Uterus (tissue), 4 donors: Measurements from ENCODE around the gene SCAMP5. TPM values are rescaled to one million over a fixed set of nuclear protein-coding genes. Genes with fewer than 3 reads are reported as not detected.
A peak's percentile ranks its signal among the peaks of the same experiment; 100 is the strongest.

ENCODE experiments used
- DNase-seq, 2 donors: peaks; one replicate each; pipeline ENCODE4 v3.0.0-alpha.2; 2019 to 2020
- H3K27ac ChIP-seq, 2 donors: fragments of 200-600 bp; sonication (generic); 1 replicate in 1 of 2; 2 replicates in 1 of 2; pipeline ENCODE4 v1.5.1; 2016 to 2018
- H3K27me3 ChIP-seq, 2 donors: fragments of 200-600 bp; sonication (generic); one replicate each; pipeline ENCODE4 v1.5.1; 2018 to 2019; ENCODE audit warnings: control low read depth in 1 of 2
- H3K36me3 ChIP-seq, 2 donors: fragments of 200-600 bp; sonication (generic); one replicate each; pipeline ENCODE4 v1.5.1; 2019; ENCODE audit warnings: control low read depth in 1 of 2
- H3K4me1 ChIP-seq, 2 donors: fragments of 200-600 bp; sonication (generic); one replicate each; pipeline ENCODE4 v1.5.1; 2018 to 2019; ENCODE audit warnings: control low read depth in 1 of 2
- H3K4me3 ChIP-seq, 2 donors: fragments of 200-600 bp; sonication (generic); 1 replicate in 1 of 2; 2 replicates in 1 of 2; pipeline ENCODE4 v1.5.1; 2018 to 2019; ENCODE audit warnings: mild to moderate bottlenecking in 1 of 2
- H3K9me3 ChIP-seq, 2 donors: fragments of 200-600 bp; sonication (generic); one replicate each; pipeline ENCODE4 v1.5.1; 2019; ENCODE audit warnings: control low read depth in 1 of 2
- POLR2A ChIP-seq, 2 donors: fragments of 450-650 bp; IDR thresholded peaks; one replicate each; pipeline ENCODE4 v1.6.1; 2016; ENCODE audit warnings: antibody characterized with exemption in 2 of 2, mild to moderate bottlenecking in 1 of 2, moderate library complexity in 1 of 2
- intact Hi-C: fragments of 100-400 bp; cut with DNase I; formaldehyde crosslinking; loops from one replicate; pipeline ENCODE4 v1.15.1; 2023; ENCODE audit warnings: low total_unique reads
- total RNA-seq, 4 donors: library from RNA; depleted of rRNA in 3 of 4; stranded (reverse); fragments of >200 nt in 3 of 4; gene quantifications; one replicate each; pipeline versions ENCODE4 v1.1.0 to v1.2.4, GENCODE V29; 2014 to 2023
- TF ChIP-seq, protein P1 (sequence below), 4 experiments: fragments of 200-600 bp in 2 of 4; fragments of 450-650 bp in 2 of 4; sonication (generic) in 2 of 4; IDR thresholded peaks; one replicate each; pipeline ENCODE4 v1.5.1; 2016 to 2019; ENCODE audit warnings: antibody characterized with exemption in 4 of 4, mild to moderate bottlenecking in 2 of 4, moderate library complexity in 1 of 4
- donor health status: DM: yes; HTN: yes; CAD: no.

The SCAMP5 gene
- total RNA-seq, 4 donors from 2014 or later, result 0.29 to 6.6 (median 1.9) TPM

DNA sequence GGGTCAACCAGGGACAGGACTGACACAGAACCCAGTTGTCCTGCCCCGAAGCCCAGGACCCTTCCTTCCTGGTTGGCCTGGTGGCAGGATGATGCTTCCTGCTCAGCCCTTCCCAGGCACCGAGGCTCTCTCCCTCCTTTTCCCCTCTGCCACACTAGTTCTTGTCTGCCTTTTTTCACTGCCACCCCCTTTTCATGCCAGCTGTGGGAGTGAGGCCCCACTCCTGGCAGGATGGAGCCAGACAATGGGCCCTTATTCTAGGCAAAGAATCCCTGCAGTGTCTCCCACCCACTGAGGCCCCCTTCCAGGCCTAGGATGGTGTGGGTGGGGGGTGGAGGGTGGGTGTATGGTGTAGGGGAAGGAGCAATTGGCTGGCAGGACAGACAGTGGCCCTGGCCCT is 1.1 kb upstream of the SCAMP5 start:
- intact Hi-C loops, result no loop called here
- Histone ChIP-seq H3K4me3 (no peak overlapping the region), H3K36me3 (no peaks in the 10 kb centered on the region), H3K4me1 (peaks cover 0 to 7% of the 10 kb centered on the region in 2 donors), H3K27ac (no peak overlapping the region), H3K9me3 (no peaks in the 10 kb centered on the region), H3K27me3 (no peaks in the 10 kb centered on the region)
- no peak for DNase-seq
- no peak for TF ChIP-seq POLR2A (IDR thresholded peaks at IDR 0.05)
- TF ChIP-seq, protein P1, sequence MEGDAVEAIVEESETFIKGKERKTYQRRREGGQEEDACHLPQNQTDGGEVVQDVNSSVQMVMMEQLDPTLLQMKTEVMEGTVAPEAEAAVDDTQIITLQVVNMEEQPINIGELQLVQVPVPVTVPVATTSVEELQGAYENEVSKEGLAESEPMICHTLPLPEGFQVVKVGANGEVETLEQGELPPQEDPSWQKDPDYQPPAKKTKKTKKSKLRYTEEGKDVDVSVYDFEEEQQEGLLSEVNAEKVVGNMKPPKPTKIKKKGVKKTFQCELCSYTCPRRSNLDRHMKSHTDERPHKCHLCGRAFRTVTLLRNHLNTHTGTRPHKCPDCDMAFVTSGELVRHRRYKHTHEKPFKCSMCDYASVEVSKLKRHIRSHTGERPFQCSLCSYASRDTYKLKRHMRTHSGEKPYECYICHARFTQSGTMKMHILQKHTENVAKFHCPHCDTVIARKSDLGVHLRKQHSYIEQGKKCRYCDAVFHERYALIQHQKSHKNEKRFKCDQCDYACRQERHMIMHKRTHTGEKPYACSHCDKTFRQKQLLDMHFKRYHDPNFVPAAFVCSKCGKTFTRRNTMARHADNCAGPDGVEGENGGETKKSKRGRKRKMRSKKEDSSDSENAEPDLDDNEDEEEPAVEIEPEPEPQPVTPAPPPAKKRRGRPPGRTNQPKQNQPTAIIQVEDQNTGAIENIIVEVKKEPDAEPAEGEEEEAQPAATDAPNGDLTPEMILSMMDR (IDR thresholded peaks at IDR 0.05), result no peak

GRCh38 chr15:74994685-74995084 is 678 bp upstream of the SCAMP5 start:
- no peak overlapping the region for H3K27ac ChIP-seq
- no peaks in the 10 kb centered on the region for H3K9me3 ChIP-seq
- H3K4me1 ChIP-seq, result peaks cover 0 to 7% of the 10 kb centered on the region in 2 donors
- no peaks in the 10 kb centered on the region for H3K36me3 ChIP-seq
- no peak overlapping the region for H3K4me3 ChIP-seq
- H3K27me3 ChIP-seq, result no peaks in the 10 kb centered on the region
- intact Hi-C loops, result no loop called here
- no peak for TF ChIP-seq POLR2A (IDR thresholded peaks at IDR 0.05)
- TF ChIP-seq, protein P1 (IDR thresholded peaks at IDR 0.05), result no peak
- no peak for DNase-seq

DNA sequence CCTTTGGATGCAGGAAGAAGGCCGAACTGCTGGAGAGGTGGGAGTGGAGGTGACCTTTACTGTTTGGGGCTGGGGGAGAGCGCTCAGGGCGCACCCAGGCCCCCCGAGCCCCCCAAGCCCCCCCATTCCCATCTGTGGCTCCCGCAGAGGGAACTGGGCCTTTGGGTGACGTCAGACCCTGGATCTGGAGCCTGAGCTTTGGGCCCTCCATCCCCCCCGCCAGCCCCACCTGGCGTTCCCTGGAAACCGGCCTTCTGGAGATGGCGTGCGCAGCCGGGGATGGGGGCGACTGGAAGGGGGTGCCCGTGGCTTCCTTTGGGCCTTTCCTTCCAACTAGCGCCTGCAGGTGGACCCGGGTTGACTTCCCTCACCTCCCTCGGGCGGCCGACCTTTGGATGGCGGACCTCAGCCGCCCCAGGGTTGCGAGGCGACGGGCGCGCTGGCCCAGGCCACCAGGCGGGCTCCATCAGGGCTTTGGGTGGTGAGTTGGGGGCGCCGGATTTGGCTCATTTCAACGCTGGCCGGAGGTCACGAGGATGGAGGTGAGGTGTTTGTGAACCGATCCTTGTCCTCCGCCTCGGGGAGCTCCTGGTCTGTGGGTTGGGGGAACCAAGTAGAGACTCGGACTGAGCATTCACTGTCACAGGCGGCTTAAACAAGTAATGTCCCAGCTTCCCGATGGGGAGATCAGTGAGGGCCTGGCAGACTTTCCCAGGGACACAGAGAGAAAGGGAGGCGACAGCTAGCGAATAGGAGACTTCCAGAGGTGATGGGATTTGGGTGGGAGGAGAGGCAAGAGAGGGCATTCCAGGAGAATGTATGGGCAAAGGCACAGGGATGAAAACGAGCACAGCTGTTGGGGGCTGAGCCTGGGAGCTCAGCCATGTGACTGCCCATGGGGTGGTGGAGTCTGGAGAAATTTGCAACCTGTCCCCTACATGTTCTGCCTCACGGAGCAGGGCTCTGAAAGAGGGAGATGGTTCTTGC is 709 bp downstream of the SCAMP5 start:
- Histone ChIP-seq H3K4me1 (peaks cover 0 to 7% of the 10 kb centered on the region in 2 donors), H3K27ac (no peak overlapping the region), H3K27me3 (no peaks in the 10 kb centered on the region), H3K9me3 (no peaks in the 10 kb centered on the region), H3K36me3 (no peaks in the 10 kb centered on the region), H3K4me3 (peak overlapping the region; percentile 45 to 55)
- TF ChIP-seq, protein P1 (IDR thresholded peaks at IDR 0.05), result no peak
- TF ChIP-seq POLR2A (IDR thresholded peaks at IDR 0.05), result no peak
- no peak for DNase-seq
- intact Hi-C loops, result no loop called here

GRCh38 chr15:74997141-74997540 is 1.8 kb downstream of the SCAMP5 start:
- Histone ChIP-seq H3K27me3 (no peaks in the 10 kb centered on the region), H3K27ac (no peak overlapping the region), H3K36me3 (no peaks in the 10 kb centered on the region), H3K4me1 (peaks cover 0 to 7% of the 10 kb centered on the region in 2 donors), H3K4me3 (no peak overlapping the region), H3K9me3 (no peaks in the 10 kb centered on the region)
- TF ChIP-seq, protein P1 (IDR thresholded peaks at IDR 0.05), result no peak
- no peak for TF ChIP-seq POLR2A (IDR thresholded peaks at IDR 0.05)
- intact Hi-C loops, result no loop called here
- DNase-seq, result no peak

GRCh38 chr15:74997543-74997942 is 2.2 kb downstream of the SCAMP5 start:
- no peaks in the 10 kb centered on the region for H3K27me3 ChIP-seq
- H3K27ac ChIP-seq, result no peak overlapping the region
- TF ChIP-seq, protein P1 (IDR thresholded peaks at IDR 0.05), result no peak
- no peak for TF ChIP-seq POLR2A (IDR thresholded peaks at IDR 0.05)
- H3K9me3 ChIP-seq, result no peaks in the 10 kb centered on the region
- DNase-seq, result no peak
- no peaks in the 10 kb centered on the region for H3K36me3 ChIP-seq
- H3K4me1 ChIP-seq, result peaks cover 0 to 7% of the 10 kb centered on the region in 2 donors
- H3K4me3 ChIP-seq, result no peak overlapping the region
- intact Hi-C loops, result no loop called here
